H9 (cell line): Measurements from ENCODE around the gene MTHFD1. TPM values are rescaled to one million over a fixed set of nuclear protein-coding genes. Genes with fewer than 3 reads are reported as not detected.

Experiments
- DNase-seq: peaks from one replicate; pipeline ENCODE4 v3.0.0-alpha.2; 2017
- H2AFZ ChIP-seq: one replicate; pipeline ENCODE4 v1.6.1; 2013; ENCODE audit warnings: mild to moderate bottlenecking, low read length, control low read depth, moderate library complexity
- H2AK5ac ChIP-seq: 2 replicates; pipeline ENCODE4 v1.6.1; 2013; ENCODE audit warnings: low read length, control low read depth, mixed read lengths; ENCODE audit not compliant: insufficient read length
- H2BK120ac ChIP-seq: one replicate; pipeline ENCODE4 v1.6.1; 2013; ENCODE audit warnings: low read depth, mild to moderate bottlenecking, low read length, control low read depth, inconsistent platforms; ENCODE audit not compliant: poor library complexity, severe bottlenecking
- H2BK12ac ChIP-seq: 2 replicates; pipeline ENCODE4 v1.6.1; 2013; ENCODE audit warnings: low read length, control low read depth, mixed read lengths, low read depth; ENCODE audit not compliant: insufficient read length
- H2BK15ac ChIP-seq: 2 replicates; pipeline ENCODE4 v1.6.1; 2013; ENCODE audit warnings: low read depth, low read length, control low read depth
- H2BK20ac ChIP-seq: one replicate; pipeline ENCODE4 v1.6.1; 2013; ENCODE audit warnings: low read depth, mild to moderate bottlenecking, low read length, control low read depth, inconsistent platforms; ENCODE audit not compliant: poor library complexity, severe bottlenecking
- H2BK5ac ChIP-seq: 2 replicates; pipeline ENCODE4 v1.6.1; 2013; ENCODE audit warnings: low read length, control low read depth, mixed read lengths; ENCODE audit not compliant: insufficient read length
- H3K14ac ChIP-seq: 2 replicates; pipeline ENCODE4 v1.6.1; 2013; ENCODE audit warnings: low read length, control low read depth; ENCODE audit not compliant: insufficient read depth
- H3K18ac ChIP-seq: 2 replicates; pipeline ENCODE4 v1.6.1; 2013; ENCODE audit warnings: low read depth, mild to moderate bottlenecking, mixed read lengths, low read length, control low read depth; ENCODE audit not compliant: insufficient read length
- H3K23ac ChIP-seq: 2 replicates; pipeline ENCODE4 v1.6.1; 2013; ENCODE audit warnings: low read length, control low read depth, mixed read lengths, low read depth; ENCODE audit not compliant: insufficient read length
- H3K23me2 ChIP-seq: 2 replicates; pipeline ENCODE4 v1.6.1; 2013; ENCODE audit warnings: low read depth, mild to moderate bottlenecking, mixed read lengths, low read length, control low read depth; ENCODE audit not compliant: insufficient read length, poor library complexity, severe bottlenecking
- H3K27ac ChIP-seq: 2 replicates; pipeline ENCODE4 v1.5.1; 2013; ENCODE audit warnings: low read length, control low read depth, mixed read lengths, low read depth; ENCODE audit not compliant: insufficient read length
- H3K27me3 ChIP-seq: 2 replicates; pipeline ENCODE4 v1.6.1; 2013; ENCODE audit warnings: low read length, control low read depth, inconsistent platforms; ENCODE audit not compliant: insufficient read depth
- H3K4ac ChIP-seq: 2 replicates; pipeline ENCODE4 v1.6.1; 2013; ENCODE audit warnings: low read depth, mild to moderate bottlenecking, control low read depth, inconsistent platforms, low read length, moderate library complexity
- H3K4me1 ChIP-seq: 2 replicates; pipeline ENCODE4 v1.6.1; 2013; ENCODE audit warnings: low read length, control low read depth, inconsistent platforms; ENCODE audit not compliant: insufficient read depth
- H3K4me2 ChIP-seq: 2 replicates; pipeline ENCODE4 v1.6.1; 2013; ENCODE audit warnings: low read length, control low read depth, mixed read lengths; ENCODE audit not compliant: insufficient read length, insufficient read depth
- H3K56ac ChIP-seq: 2 replicates; pipeline ENCODE4 v1.6.1; 2013; ENCODE audit warnings: low read depth, mild to moderate bottlenecking, mixed read lengths, low read length, control low read depth; ENCODE audit not compliant: insufficient read length
- H3K79me1 ChIP-seq: 2 replicates; pipeline ENCODE4 v1.6.1; 2013; ENCODE audit warnings: low read depth, mild to moderate bottlenecking, moderate library complexity, low read length, control low read depth, inconsistent platforms; ENCODE audit not compliant: insufficient read depth, poor library complexity, severe bottlenecking
- H3K79me2 ChIP-seq: 2 replicates; pipeline ENCODE4 v1.6.1; 2013; ENCODE audit warnings: low read length, control low read depth, inconsistent platforms; ENCODE audit not compliant: insufficient read depth
- H3K9ac ChIP-seq: 2 replicates; pipeline ENCODE4 v1.6.1; 2013; ENCODE audit warnings: low read length, control low read depth, mixed read lengths; ENCODE audit not compliant: insufficient read length; ENCODE audit errors: extremely low read depth
- H3K9me3 ChIP-seq: one replicate; pipeline ENCODE4 v1.6.1; 2013; ENCODE audit warnings: low read depth, low read length, inconsistent platforms; ENCODE audit not compliant: control insufficient read depth
- H3T11ph ChIP-seq: one replicate; pipeline ENCODE4 v1.6.1; 2013; ENCODE audit warnings: mild to moderate bottlenecking, low read length, control low read depth, inconsistent platforms
- H4K20me1 ChIP-seq: one replicate; pipeline ENCODE4 v1.6.1; 2013; ENCODE audit not compliant: control insufficient read depth, insufficient read length, insufficient read depth
- H4K5ac ChIP-seq: 2 replicates; pipeline ENCODE4 v1.6.1; 2013; ENCODE audit warnings: low read depth, mild to moderate bottlenecking, mixed read lengths, low read length, control low read depth; ENCODE audit not compliant: insufficient read length
- H4K8ac ChIP-seq: replicated peaks from 2 replicates; pipeline ENCODE4 v1.6.1; 2013; ENCODE audit warnings: low read length, control low read depth, mixed read lengths, low read depth; ENCODE audit not compliant: insufficient read length
- H4K91ac ChIP-seq: 2 replicates; pipeline ENCODE4 v1.6.1; 2013; ENCODE audit warnings: low read depth, mild to moderate bottlenecking, moderate library complexity, mixed read lengths, low read length, control low read depth; ENCODE audit not compliant: insufficient read length
- H3K27ac Mint-ChIP-seq, 3 experiments: 2 replicates in 2 of 3; 3 replicates in 1 of 3; pipeline ENCODE4 v1.8.0; 2020 to 2021; ENCODE audit warnings: mixed read lengths in 3 of 3, mild to moderate bottlenecking in 1 of 3, moderate library complexity in 1 of 3
- H3K27me3 Mint-ChIP-seq: 2 replicates; pipeline ENCODE4 v1.8.0; 2021; ENCODE audit warnings: low read depth, mild to moderate bottlenecking, moderate library complexity, mixed read lengths
- H3K36me3 Mint-ChIP-seq, 3 experiments: 2 replicates in 2 of 3; 3 replicates in 1 of 3; pipeline ENCODE4 v1.8.0; 2020 to 2021; ENCODE audit warnings: low read depth in 3 of 3, mixed read lengths in 3 of 3; ENCODE audit not compliant: insufficient read depth in 1 of 3
- H3K4me1 Mint-ChIP-seq, 2 experiments: 2 replicates each; pipeline ENCODE4 v1.8.0; 2020; ENCODE audit warnings: mixed read lengths in 2 of 2
- H3K4me3 Mint-ChIP-seq, 2 experiments: 2 replicates in 1 of 2; 3 replicates in 1 of 2; pipeline ENCODE4 v1.8.0; 2020 to 2021; ENCODE audit warnings: mild to moderate bottlenecking in 2 of 2, mixed read lengths in 2 of 2, moderate library complexity in 1 of 2
- H3K9me3 Mint-ChIP-seq, 2 experiments: 2 replicates in 1 of 2; 3 replicates in 1 of 2; pipeline ENCODE4 v1.8.0; 2020; ENCODE audit warnings: mild to moderate bottlenecking in 2 of 2, mixed read lengths in 2 of 2, moderate library complexity in 1 of 2
- WGBS: extraction: QIAGEN DNeasy Blood & Tissue Kit; methylation state at CpG from one replicate; pipeline ENCODE4 v1.1.7; 2013; ENCODE audit warnings: missing lambda C conversion rate, low lambda C conversion rate, mixed read lengths; ENCODE audit not compliant: insufficient read length; ENCODE audit errors: extremely low coverage; 5-methylcytosine and 5-hydroxymethylcytosine counted together
- total RNA-seq: library from RNA; stranded (reverse); gene quantifications from 2 replicates; pipeline ENCODE4 v1.2.1, GENCODE V29; 2021
- TF ChIP-seq, protein P1 (sequence below): fragments of 200-600 bp; sonication (generic); conservative IDR thresholded peaks from 3 replicates; pipeline ENCODE4 v1.8.0; 2021; ENCODE audit warnings: antibody characterized with exemption, mild to moderate bottlenecking

MTHFD1 gene
- total RNA-seq, 1 experiment from 2014 or later, result 203 TPM

- no peak overlapping the region for H4K91ac ChIP-seq
- 0 out of 7 replicates have a peak overlapping the region, but pooled peaks of 1 of the 3 experiments have one; percentile 28 for H3K27ac Mint-ChIP-seq
- H2BK12ac ChIP-seq, result no peak overlapping the region
- H3K4me1 ChIP-seq, result no peaks in the 10 kb centered on the region
- no peaks in the 10 kb centered on the region for H3K9me3 ChIP-seq
- H3T11ph ChIP-seq, result no peak overlapping the region
- H3K56ac ChIP-seq, result no peak overlapping the region
- no peak overlapping the region for H3K18ac ChIP-seq
- no peak overlapping the region for H3K4me2 ChIP-seq
- no peaks in the 10 kb centered on the region for H3K27me3 ChIP-seq
- H3K4ac ChIP-seq, result no peak overlapping the region
- H4K20me1 ChIP-seq, result no peaks in the 10 kb centered on the region
- H3K79me1 ChIP-seq, result no peaks in the 10 kb centered on the region
- H4K8ac ChIP-seq, result no peak overlapping the region
- H3K4me3 Mint-ChIP-seq, result no peak overlapping the region
- no CpG with 5 or more reads among the region's 4 CpGs for WGBS
- H4K5ac ChIP-seq, result no peak overlapping the region
- no peak for DNase-seq
- no peaks in the 10 kb centered on the region for H3K9me3 Mint-ChIP-seq
- H2AK5ac ChIP-seq, result no peak overlapping the region
- H3K14ac ChIP-seq, result no peak overlapping the region
- no peak overlapping the region for H3K23ac ChIP-seq
- peaks cover 18 to 60% (median 29%) of the 10 kb centered on the region in 3 experiments for H3K36me3 Mint-ChIP-seq
- peaks cover 3 to 4% of the 10 kb centered on the region in 2 experiments for H3K4me1 Mint-ChIP-seq
- no peak overlapping the region for H2BK15ac ChIP-seq
- H2AFZ ChIP-seq, result no peak overlapping the region
- H2BK20ac ChIP-seq, result no peak overlapping the region
- no peaks in the 10 kb centered on the region for H3K27me3 Mint-ChIP-seq
- H2BK120ac ChIP-seq, result no peak overlapping the region
- H3K79me2 ChIP-seq, result no peaks in the 10 kb centered on the region
- TF ChIP-seq, protein P1, sequence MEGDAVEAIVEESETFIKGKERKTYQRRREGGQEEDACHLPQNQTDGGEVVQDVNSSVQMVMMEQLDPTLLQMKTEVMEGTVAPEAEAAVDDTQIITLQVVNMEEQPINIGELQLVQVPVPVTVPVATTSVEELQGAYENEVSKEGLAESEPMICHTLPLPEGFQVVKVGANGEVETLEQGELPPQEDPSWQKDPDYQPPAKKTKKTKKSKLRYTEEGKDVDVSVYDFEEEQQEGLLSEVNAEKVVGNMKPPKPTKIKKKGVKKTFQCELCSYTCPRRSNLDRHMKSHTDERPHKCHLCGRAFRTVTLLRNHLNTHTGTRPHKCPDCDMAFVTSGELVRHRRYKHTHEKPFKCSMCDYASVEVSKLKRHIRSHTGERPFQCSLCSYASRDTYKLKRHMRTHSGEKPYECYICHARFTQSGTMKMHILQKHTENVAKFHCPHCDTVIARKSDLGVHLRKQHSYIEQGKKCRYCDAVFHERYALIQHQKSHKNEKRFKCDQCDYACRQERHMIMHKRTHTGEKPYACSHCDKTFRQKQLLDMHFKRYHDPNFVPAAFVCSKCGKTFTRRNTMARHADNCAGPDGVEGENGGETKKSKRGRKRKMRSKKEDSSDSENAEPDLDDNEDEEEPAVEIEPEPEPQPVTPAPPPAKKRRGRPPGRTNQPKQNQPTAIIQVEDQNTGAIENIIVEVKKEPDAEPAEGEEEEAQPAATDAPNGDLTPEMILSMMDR, result no peak
- H2BK5ac ChIP-seq, result no peak overlapping the region
- H3K27ac ChIP-seq, result no peak overlapping the region
- peaks cover 1% of the 10 kb centered on the region for H3K23me2 ChIP-seq
- no peak overlapping the region for H3K9ac ChIP-seq
Observed at GRCh38 chr14:64459405-64460136, 71.4 kb downstream of the MTHFD1 start.
